Umbilical cord (tissue), 2 donors: ENCODE results near the gene BFSP1. TPM values are rescaled to one million over a fixed set of nuclear protein-coding genes. Genes with fewer than 3 reads are reported as not detected.

ENCODE experiments used
- DNase-seq: peaks from one replicate; pipeline ENCODE4 v3.0.0-alpha.2; 2015; ENCODE audit warnings: low spot score
- total RNA-seq: library from RNA; depleted of rRNA; stranded (reverse); fragments of >200 nt; gene quantifications from one replicate; pipeline ENCODE4 v1.2.3, GENCODE V29; 2014; ENCODE audit warnings: low replicate concordance; ENCODE audit not compliant: insufficient read depth

Gene BFSP1
- total RNA-seq, 1 donor from 2014 or later, result 2.9 TPM

DNA sequence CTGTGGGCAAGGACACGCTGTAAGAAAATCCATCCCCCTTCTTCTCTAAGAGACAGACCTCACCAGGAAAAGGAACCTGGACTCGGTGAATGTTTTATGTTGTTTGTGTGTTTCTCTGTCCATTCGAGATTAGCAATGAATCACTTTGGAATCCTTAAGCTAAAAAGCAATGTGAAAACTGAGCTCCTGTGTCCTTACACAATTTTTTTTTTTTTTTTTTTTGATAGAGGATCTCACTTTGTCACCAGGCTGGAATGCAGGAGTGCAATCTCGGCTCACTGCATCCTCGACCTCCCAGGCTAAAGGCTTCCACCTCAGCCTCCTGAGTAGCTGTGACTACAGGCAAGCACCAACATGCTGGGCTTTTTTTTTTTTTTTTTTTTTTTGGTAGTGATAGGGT lies 32.1 kb downstream of the BFSP1 start:
- DNase-seq, result no peak

DNA sequence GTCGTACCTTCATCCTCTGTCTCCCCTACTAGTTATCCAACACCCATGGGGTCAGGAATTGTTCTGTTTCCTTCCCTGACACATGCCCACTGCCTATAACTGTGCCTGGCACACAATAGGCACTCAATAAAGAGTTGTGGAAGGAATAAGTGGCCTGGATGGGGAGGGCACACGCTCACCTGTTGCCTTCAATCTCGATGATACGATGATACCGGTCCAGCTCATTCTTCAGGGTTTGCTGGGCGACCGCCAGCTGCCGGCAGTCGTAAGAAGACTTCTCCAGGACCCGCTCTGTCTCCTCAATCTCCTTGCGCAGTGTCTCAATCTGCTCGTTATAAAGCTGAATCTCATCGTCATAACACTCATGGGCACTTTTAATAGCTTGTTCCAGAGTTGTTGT lies 32.5 kb downstream of the BFSP1 start:
- no peak for DNase-seq

DNA sequence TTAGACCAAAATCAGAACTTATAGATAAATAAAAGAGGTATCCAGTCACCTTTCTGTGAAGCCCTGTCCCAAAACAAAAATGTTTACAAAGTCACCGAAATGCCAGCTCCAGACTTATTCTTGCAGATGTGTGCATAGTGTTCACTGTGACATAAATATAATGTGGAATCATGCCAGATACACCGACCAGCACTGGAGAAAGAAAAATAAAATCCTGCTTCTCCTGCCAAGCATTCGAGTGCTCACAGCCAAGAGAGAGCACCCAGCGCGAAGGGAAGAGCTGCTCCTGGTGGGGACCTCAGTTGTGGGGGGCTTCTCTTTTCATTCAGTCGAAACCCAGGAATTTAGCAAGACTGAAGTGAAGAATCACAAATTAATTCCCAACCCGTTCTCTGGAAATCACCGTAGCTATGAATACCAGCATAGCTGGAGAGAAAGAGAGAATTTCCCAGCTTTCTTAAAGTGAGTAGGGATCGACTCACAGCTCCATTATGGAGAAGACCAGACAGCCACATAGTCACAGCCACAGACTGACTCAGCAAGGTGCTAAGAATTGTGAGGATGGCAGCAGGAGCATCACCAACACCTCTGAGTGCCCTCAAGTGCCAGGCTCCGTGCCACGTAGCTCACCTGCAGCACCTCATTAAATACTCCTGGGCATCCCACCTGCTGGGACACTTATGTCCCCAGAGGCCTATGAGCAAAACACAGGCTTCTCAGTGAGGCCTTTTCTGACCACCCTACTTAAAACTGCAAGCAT lies 33.2 kb downstream of the BFSP1 start:
- DNase-seq, result no peak

DNA sequence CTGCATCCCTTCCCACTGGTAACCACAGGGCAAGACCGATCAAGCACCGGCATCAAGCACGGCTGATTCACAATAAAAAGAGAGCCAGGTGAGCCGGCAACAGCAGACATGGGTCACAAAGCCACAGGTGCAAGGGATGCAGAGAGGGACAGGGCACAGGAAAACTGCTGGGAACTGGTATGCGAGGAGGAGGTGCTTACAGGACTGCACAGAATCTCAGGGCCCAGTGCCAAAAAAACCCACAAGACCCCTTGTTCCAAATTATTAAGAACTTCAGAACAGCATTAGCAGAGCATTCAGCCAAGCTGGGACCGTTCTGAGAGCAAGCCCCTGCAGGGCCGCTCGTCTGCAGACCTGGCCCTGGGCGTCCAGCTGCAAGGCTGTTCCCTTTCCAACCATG lies 35.4 kb downstream of the BFSP1 start:
- DNase-seq, result no peak

DNA sequence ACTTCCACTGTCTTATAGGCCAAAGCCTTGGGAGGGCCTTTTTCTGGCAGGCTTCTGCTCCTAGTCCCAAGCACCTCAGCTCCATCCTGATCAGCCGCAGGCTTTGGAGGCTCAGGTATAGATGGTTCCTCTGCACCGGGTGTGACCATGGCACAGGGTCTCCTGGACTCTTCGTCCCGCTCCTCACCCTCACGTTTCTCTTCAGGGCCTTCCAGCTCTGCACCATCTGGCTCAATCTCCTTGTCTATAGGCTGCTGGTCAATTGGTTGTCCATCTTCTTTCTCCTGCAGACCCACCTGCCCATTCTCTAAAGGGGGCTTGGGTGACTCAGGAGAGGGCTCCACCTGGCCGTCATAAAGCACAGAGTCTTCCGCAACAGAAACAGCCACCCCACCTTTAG lies 37.0 kb downstream of the BFSP1 start:
- no peak for DNase-seq

DNA sequence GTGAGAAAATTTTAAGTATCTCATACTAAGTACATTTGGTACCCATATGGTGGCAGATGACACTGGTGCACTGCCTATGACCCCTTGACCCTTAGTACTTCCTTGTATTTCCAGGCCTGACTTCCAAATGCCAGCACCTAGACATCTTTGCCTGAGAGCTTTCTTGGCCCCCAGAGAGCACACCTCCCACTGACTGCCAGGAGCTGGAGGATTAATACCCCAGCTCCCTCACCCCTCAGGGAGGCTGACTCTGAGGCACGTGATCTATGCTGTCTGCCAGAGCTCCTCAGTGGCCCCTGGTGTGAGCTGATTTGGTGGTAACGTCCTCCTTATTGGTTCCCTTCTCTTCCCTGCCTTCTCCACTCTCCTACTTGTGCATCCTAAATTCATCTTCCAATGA lies 38.0 kb downstream of the BFSP1 start:
- no peak for DNase-seq

DNA sequence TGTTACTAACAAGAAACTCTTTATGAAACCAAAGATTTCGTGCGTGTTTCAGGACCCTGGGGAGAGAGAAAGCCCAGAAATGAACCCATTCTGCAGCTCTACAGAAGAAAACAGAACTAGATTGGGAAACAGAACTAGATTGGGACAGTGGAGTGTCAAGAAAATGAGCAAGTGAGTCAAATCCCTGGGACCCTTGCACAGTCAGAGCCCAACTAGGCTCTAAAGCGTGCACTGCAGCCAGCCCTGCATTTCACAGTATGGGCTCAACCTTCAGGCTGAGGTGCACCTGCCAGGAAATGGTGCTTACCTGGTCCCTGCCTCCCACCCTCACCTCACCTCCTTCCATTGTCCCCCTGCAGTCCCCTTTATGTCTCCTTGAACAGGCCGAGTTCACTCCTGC lies 39.7 kb downstream of the BFSP1 start:
- no peak for DNase-seq

DNA sequence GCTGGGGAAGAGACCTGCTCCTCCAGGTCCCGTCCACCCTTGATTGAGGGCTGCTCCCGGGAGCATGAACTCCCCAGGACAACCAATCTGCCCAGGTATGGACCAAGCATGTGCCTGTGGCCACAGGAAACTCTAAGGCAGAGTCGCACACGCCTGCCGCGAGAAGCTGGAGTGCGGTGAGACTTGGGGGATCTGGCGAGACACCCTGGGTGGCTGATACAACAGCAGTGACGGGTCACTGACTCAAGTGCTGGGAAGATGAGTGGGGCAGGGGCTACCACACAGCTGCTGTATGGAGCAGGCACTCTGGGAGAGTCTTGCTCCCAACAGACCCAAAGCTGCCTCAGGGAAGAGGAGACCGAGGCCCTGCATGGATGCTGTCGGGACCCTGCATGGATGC lies 40.1 kb downstream of the BFSP1 start:
- no peak for DNase-seq

DNA sequence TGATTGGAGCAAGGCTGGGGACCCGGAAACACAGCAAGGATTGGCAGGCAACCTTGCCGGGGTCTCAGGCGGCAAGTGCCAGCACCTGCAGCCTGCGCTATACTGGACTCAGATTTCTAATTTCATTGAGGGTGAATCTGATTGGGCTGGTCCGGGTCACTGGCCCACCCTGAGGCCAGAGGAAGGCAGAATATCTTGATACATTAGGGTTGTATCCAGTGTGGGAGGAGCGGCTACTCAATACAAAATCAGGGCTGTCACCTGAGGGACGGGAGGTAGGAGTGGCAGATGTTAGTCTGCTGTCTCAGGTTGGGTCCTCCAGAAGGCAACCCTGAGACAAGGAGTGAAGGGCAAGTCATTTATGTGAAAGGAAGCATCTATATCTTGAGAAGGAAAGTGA lies 40.7 kb downstream of the BFSP1 start:
- no peak for DNase-seq

DNA sequence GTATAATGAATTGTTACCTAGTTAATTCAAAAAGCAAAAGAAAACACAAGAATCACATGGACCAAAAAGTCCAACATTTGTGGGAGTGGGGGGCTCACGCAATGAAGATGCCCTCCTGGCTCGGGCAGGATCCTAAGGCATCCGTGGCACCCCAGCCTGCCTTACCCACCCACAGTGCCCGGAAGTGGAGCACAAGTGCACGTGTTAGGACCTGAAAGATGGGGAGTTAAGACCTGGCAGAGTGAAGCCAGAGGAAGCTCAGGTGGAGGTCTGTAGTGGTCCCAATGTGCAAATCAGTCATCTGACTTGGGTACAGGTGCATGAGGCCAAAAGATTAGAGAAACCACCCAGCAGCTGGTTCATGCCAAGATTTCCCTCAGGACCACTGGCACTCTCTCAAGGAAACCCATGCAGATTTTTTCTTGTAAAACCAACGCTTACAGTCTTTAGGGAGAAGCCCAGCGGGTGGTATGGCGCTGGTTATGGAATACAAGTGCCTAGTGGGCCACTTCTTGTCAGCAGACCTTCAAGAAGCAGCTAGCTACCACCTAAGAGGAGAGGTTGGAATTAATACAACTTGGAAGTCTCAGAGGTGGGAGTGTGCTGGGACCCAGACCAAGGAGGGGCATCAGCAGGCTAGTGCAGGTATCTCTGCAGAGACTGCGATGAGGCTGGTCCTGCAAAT lies 42.1 kb downstream of the BFSP1 start:
- no peak for DNase-seq

DNA sequence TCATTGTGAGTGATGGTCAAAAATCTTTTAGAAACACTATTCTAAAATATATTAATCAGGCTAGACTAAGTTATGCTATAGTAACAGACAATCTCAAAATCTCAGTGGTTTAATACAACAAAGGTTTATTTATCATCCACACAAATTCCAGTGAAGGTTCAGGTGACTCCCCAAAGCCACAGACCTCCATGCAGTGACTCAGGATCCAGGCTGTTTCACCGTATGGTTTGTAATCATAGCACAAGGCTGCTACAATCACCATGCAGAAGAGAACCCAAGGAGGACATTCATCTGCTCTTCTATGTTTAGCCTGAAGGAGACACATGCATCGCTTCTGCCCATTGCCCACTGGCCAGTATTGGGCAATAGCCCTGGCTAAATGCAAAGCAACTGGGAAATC lies 46.2 kb downstream of the BFSP1 start:
- DNase-seq, result no peak

DNA sequence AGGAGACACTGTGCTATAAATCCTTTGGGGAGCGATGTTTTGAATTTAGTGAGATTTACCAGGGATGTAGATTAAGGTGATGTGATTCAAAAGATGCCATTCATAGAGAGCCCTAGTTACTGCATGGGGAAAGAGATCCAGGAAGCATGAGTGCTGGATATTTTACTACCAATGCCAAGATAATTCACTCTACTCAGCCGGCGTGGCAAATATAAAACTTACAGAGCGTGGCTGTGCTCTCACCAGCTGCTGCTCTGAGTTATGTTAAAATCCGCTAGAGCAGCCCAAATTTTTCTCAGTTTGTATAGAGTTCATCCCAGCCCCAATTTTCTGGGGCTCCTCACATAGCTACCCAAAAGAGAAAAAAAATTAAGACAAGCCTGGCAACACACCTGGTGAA lies 48.6 kb downstream of the BFSP1 start:
- DNase-seq, result no peak

DNA sequence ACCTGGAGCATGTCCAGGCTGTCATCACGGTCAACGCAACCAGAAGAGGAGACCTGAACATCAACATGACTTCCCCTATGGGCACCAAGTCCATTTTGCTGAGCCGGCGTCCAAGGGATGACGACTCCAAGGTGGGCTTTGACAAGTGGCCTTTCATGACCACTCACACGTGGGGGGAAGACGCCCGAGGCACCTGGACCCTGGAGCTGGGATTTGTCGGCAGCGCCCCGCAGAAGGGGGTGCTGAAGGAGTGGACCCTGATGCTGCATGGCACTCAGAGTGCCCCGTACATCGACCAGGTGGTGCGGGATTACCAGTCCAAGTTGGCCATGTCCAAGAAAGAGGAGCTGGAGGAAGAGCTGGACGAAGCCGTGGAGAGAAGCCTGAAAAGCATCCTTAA lies 49.5 kb downstream of the BFSP1 start:
- no peak for DNase-seq

DNA sequence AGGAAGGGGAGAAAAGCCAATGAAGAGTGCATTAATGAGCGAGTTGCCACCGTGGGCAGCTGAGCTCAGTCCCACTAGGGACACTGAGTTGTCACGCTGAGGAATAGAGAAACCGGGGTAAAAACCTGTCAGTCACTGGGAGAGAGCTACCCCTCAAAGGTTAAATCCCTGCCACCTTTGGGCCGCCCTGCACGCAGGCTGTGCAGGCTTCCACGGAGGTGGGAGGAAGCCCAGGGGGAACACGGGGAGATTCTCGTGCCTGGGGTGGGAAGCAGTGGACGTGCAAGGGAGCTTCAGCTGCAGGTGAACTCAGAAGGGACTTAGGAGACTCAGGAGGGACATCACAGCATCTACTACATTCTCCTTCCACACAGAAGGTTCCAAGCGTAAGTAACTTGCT lies 50.5 kb downstream of the BFSP1 start:
- no peak for DNase-seq

DNA sequence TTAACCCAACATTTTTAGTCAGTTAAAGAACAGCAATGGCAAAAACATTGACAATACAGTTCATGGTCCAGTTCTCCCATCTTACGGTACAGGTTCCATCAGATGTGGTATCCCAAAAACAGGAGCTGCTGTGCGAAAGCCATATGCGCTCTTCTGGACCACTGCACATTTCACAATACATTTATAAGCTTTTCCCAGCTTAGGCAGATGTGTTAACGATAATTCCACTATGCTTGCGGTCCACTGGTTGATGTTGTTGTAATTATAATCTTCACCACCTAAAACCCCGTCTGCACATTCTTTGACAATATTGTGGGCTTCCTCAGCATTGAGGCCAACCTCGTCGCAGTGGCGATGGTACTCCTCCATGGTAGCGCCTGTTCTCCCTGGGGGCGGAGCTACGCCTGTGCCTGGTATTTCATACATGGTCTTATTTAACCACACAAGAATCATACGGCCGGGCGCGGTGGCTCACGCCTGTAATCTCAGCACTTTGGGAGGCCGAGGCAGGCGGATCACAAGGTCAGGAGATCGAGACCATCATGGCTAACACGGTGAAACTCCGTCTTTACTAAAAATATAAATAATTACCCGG lies 52.0 kb downstream of the BFSP1 start:
- no peak for DNase-seq

DNA sequence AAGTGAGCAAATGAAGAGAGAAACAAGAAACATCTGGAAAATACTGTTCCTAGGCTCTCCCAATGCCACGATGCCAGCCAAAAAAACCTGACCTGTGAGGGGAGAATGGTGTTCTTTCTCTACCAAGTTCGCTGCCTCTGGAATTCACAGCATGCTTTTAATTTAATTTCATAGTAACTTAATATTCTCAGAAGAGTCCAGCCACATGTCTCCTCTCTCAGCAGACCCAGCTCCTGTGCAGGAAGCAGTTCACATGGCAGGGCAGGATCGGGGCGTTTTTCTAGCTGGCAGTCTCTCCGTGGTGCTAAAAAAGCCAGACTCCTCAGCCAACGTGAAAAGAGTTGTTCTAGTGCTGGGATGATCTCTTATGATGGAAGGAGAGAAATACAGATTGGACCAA lies 57.5 kb downstream of the BFSP1 start:
- no peak for DNase-seq

DNA sequence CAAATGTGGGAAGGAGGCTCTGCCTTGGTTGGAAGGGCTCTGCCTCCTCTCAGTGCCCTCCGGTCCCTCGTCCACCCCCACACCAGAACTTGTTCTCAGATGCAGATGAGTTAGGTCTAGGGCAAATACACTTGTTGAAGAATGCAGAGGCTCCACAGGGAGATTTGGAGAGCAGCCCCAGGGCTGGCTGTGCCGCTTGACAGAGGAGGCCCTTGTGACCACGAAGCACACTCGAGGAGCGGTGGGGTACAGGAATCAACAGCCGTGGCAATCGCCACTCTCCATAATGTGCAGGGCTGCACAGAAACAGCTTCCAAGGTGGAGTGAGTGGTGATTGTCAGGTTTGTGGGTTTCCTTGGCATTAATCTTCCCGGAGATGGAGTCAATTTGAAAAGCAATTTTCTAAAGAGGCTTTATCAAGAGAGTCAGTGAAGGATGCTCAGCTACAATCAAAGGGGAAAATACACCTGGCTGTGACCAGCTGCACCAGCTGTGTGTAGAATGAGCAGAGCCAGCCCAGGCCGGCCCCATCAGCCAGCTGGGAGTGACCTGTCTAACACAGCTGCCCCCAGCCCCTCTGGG lies 59.5 kb downstream of the BFSP1 start:
- no peak for DNase-seq

DNA sequence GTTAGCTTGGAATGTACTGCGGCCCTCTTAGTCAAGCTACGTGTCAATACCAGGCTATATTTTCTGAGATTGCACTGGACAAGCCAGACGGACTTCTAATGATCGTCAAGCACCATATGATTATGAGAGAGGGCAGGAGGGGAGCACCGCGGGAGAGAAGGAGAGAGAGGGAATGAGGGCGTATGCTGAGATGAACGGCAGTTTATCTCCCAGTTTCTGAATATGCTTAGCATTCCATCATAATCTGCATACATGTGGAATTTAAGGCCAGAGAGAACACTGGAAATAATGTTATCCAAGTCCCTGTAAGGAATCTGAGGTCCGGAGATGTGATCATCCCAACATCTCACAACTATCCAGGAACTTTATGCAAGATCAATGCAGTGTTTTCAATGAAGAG lies 60.2 kb downstream of the BFSP1 start:
- no peak for DNase-seq

DNA sequence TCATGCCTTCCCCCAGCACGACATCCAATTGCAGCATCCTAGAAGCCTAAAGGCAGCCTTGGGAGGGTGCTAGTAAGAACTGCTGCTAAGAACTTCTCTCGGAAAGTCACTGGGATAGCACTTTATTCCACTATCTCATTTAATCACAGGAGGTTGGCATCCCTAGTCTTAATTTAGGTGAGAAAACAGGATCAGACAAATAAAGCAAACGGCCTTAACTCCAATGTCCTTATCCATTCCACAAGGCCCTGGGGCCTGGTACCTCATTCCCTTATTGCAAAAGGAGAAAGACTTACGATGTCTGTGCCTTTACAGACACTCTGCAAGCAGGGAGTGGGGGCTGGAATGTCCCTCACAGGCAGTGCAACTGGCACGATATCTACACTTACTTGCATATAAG lies 60.7 kb downstream of the BFSP1 start:
- no peak for DNase-seq

DNA sequence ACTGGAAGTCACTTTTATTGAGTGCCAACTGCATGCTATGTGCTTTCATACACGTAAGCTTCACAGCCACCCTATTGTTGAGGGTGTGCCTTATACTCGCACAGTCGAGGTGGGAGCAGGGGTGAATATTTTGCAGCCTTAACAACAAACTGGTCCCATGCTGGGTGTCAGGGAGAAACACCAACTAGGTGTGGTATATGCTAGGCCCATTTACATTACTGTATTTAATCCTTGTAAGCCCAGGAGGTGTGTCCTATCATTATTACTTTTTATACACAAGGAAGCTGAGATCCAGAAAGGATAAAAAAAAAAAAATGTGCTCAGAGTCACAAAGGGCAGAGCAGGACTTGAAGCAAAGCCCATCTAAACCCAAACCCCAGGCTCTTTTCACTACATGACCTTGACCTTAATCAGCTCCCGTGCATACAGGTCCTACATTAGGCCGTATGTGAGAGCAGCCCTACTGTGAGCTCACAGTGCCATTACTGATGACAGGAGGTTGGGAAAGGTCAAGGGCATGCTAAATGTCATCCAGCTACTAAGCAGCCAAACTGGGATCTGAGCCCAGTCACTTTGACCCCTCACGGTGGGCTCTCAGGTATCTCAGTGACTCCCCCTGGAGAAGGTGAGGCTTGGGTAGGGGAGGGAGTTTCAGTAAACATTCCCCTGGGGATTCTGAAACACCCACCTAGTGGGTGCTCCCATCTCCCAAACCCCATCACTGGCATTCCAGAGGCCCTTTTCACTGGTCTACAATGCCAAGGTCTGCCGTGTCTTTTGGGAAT lies 61.7 kb downstream of the BFSP1 start:
- no peak for DNase-seq

DNA sequence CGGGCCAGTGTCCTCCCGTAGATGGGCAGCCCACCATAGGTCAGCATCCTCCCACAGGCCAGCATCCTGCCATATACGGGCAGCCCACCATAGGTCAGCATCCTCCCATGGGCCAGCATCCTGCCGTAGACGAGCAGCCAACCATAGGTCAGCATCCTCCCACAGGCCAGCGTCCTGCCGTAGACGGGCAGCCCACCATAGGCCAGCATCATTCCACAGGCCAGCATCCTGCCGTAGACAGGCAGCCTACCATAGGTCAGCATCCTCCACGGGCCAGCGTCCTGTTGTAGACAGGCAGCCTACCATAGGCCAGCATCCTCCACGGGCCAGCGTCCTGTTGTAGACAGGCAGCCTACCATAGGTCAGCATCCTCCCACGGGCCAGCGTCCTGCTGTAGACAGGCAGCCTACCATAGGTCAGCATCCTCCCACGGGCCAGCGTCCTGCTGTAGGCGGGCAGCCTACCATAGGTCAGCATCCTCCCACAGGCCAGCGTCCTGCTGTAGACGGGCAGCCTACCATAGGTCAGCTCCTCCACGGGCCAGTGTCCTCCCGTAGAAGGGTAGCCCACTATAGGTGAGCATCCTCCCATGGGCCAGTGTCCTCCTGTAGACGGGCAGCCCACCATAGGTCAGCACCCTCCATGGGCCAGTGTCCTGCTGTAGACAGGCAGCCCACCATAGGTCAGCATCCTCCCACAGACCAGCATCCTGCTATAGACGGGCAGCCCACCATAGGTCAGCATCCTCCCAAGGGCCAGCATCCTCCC lies 62.9 kb downstream of the BFSP1 start:
- no peak for DNase-seq
